Activated CD8-positive, alpha-beta memory T cell treated with anti-CD3 and anti-CD28 coated beads, Interleukin-2, amount 50 U/mL, for 24 hours (primary cell): Measurements from ENCODE around the gene CCDC92.

Experiments used
- DNase-seq: peaks from one replicate; pipeline ENCODE4 v3.0.0-alpha.2; 2020; ENCODE audit errors: extremely low read depth

CCDC92 gene

DNA sequence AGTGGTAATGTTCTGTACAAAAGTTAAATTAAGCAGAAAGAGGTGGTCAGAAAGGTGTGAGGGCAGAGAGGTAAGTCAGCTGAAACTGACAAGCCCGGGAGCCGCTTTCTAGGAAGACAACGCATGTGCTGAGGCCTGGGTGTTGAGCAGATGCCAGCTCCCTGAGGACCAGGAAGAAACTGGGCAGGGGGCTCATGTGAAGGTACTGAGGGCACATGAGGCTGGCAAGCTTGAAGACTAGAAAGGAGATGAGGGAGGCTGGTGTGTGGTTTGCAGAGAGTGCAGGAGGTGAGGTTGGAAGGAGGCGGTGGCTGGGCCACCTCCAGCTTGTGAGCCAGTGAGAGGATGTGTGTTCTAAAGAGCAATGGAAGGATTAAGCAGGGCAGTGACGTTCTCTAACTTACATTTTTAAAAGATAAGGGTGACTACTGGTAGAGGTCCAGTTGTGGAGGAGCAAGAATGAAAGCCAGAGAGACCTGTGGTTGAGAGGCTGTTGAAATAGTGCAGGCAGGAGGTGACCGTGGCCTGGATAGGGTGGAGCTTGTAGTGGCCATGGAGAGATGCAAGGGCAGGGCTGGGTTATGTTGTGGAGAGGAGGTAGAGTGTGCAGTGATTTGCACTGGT lies 29.5 kb upstream of the CCDC92 start:
- DNase-seq = no peak

DNA sequence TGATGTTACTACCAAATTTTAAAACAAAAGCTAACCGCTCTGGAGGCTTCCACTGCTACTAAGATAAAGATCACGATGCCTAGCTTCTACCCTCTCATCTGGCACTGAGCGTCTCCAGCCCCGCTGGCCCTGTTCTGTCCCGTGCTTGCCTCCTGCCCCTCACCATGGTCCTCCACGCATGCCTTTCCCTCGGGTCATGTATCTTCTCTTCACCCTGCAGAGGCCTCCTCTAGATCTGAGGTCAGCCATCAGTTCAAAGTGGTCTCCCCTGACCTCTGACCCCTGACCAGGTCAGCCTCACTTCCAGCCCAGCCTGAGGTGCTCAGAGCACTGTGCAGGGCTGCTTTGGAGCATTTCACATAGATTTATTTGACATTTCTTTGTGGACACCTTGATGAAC lies 28.7 kb upstream of the CCDC92 start:
- no peak for DNase-seq

DNA sequence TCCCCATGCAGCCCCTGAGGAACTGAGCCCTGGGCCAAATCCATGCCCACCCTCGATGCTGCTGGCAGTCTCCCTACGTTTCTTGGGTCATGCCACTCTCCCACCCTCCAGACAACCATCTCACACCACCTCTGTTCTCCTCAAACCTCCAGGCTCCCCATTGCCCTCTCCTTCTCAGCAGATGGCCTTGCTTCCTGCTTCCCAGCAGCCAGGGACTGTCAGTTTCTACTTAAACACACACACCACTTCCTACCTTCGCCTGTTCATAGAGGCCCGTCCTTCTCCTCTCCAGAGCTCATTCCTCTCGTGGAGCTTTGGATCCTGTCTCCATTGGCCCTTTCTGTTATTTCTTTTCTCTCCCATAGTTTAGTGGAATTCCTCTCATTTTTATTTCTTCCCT lies 27.5 kb upstream of the CCDC92 start:
- no peak for DNase-seq

DNA sequence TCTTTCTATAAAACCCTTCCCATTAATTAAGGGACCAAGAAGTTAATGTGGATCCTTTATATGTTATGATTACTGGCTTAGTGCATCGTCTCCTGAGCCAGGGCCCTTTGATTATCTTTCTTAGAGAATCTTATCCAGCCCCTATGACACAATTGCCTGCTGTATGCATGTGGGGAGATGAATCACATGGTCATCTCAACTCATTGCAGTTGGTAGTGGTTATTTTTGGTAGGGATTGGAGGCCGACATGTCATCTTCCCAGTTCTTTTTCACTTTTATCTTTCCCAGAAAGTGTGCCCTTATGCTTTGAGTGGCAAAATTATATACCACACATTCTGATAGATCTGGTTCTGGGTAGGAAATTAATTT lies 26.3 kb upstream of the CCDC92 start:
- no peak for DNase-seq

DNA sequence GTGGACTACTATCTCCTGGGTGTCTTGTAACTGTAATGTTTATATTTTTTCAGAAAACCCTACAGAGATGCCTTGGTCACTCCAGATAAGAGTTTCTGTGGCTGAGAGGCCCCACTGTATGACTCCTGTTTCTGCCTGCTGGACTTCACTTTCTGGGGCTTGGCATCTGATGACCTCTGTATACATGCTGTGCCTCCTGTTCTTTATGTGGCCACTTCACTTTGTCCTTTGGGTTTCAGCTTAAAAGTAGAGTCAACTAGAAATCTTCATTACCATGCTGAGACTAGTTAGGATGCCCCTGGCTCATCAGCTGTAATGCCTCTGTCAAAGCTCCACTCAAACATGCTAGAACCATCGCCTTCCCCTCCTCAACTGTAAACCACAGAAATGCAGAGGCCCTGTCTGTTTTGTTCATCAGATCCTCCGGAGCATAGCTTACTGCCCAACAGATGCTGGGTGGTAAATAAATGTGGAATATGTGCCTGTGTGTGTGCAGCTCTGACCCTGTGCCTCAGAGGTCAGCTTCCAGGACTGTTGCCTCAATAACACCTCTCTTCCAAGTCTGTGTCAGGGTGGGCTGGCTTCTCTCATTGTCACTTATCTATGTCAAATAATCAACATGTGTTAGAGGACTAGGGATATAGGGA lies 25.8 kb upstream of the CCDC92 start:
- DNase-seq = no peak

DNA sequence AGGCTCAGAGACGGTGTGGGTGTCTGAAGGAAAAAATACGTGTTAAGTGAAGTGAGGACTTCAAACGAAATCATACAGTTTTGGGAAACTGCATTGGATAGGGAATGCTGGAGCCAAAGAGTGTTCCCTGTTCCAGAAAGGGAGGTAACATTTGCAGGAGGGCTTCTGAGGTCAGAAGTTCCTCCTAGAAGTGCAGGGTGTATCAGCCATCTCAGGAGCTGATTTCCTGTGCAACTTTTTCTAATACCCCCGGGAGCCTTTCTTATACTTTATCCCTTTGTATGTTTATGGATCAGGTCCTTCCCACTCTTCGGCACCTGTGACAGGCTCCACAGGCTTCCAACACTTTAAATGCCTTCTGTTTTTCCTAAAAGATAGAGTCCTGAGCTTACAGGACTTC lies 25.3 kb upstream of the CCDC92 start:
- no peak for DNase-seq

DNA sequence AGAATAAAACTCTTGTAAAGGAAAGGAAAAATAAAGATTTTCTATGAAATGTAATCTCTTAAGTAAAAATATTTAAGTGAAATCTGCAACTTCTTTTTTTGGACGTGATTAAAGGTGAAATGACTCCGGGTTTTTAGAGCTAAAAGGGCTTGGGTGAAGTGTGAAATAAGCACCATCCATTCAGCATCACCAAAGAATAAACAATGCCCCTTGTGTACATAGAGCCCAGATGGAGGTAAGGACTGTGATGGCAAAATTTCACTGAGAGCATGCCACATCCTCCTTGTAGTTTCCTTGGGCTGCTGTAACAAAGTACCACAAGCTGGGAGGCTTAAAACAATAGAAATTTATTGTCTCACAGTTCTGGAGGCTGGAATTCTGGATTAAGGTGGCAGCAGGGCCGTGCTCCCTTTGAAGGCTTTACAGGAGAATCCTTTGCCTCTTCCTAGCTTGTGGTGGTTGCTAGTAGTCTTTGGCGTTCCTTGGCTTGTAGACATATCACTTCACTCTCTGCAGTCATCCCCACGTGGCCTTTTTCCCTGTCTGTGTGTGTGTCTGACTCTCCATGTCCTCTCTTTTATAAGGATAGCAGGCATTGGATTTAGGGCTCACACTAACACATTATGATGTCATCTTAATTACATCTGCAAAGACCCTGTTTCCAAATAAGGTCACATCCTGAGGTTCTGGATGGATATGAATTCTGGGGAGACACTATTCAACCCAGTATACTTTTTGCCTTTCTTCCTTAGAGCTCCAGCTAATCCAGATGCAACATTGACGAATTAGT lies 24.6 kb upstream of the CCDC92 start:
- DNase-seq = no peak

DNA sequence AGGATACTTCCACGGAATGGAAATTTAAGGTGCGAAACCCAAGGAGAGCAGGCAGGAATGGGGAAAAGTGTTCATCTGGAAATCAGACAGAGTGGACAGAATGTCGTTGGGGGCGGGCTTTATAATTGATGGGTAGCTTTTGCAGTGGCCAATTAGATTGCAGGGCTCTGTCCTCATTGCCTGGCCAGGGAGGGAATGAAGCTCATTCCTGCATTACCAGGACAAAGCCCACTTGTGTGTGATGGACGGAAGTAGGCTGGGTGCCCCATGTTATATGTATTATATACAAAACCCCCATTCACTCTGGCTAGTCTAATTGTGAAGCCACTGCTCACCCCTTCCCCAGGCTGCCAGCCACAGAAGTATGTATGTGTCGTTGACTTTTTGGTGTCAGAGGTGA lies 23.9 kb upstream of the CCDC92 start:
- no peak for DNase-seq

DNA sequence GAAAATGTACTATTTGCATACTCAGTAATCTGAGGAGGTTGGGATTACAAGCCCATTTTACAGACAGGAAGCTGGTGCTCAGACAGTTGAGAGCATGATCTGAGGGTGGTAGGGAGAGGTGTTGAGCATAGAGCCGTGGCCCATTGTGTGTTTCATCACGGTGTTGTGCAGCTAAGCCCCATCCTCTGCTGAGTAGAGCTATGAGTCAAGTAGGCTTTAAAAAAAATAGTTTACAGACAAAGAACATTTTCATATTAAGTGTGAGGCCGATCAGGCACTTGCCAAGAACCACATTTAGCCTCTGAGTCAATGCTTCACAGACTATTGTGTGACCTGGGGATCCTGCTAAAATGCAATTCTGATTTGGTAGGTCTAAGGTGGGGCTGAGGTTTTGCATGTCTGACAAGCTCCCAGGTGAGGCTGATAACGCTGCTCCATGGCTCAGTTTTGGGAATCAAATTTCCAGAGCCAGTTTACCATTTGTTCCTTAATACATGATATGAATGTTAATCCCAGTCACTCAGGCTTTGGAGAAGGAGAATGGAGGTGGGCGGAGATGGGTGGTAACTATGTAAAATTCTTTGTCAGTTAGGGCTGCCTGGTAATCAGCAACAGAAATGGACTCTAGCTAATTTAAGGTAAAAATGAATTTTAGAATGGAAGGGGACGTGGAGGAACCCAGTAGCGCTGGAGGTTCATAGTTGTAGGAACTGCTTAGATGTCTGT lies 22.6 kb upstream of the CCDC92 start:
- no peak for DNase-seq

DNA sequence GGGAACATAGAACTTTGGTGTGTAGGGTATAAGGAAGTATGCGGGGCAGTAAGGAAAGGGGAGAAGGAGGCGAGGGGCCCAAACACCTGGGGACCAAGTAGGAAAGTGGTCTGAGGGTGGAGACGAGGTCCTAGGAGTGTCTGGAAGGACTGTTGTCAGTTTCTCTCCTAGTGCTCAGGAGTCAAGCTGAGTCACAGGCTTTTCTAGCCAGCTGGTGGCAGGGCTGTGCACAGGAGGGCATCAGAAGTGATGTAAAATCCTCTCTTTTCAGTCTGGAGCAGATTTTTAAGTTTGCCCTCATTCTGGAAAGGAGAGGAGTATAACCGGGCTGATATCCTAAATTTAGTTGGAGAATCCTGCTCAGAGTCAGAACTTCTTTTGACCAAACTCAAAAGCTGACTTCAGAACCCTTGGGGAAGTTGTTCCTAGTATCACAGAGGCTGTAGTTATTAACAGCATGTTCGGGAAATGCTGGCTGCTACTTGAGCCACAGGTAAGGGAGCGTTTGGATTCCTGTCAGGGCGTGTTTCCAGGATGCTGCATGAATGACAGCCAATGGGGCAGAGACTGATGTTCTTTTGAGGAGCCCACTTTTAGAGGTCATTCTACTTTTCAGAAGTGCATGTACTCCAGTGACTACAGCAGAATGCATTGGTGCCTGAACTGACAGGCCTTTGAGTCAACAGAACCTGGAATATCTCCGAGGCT lies 19.6 kb upstream of the CCDC92 start:
- no peak for DNase-seq

DNA sequence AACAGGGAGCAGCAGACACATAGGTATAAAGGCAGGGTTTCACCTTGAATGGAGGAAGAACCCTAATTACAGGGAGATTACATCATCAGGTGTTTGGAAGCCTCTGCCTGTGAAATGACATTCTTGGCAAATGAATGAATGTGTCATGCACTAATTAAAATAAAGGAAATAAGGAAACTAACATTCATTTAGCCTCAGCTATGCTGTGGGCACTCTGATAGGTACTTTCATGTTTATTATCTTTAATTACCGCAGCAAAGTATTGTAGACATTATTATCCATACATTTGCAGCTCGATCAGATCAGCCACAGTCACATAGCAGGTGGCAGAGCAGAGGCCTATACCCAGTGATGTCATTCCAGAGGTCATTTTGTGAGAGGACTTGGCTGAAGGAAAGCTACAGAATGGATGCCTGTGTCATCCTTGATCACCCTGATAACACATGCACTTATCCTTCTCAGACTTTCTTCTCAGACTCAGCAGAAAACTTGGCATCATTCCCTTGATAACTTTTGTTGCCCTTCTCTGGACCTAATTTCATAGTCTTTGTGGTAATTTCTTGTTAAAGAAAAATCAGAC lies 18.8 kb upstream of the CCDC92 start:
- no peak for DNase-seq

DNA sequence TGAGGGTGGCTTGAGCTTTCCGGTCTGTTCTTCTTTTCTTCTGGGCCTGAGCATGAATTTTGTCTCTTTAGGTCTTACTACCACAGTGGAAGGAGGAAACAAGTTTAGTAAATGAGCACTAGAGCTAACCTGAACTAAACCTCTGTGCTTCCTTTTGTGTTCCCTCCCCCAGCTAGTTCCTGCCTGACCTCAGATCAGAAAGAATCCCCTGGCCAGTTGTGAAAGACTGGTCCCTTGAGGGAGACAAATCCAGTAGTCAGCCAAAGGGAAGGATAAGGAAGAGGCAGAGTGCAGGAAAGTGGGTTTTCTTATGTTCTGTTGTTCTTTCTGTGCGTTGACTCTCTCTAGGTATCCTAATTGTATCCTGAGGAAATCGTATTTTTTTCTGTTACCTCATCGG lies 17.9 kb upstream of the CCDC92 start:
- no peak for DNase-seq

DNA sequence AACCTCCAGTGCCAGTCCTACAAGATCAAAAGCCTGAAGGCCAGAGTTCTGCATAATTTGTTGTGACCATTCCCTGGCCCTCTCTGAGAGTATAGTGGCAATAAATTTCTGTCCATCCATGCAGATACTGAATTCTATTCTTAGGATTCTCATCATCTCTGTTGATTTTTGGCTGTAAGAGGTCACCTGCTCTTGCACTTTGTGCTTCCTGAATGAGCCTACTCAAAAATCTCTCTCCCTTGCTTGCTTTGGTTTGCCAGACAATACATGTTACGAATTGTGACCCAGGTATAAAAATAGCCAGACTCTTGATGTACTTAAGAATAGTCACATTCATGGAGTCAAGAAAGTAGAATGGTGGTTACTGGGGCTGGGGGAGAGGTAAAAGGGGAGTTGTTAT lies 17.1 kb upstream of the CCDC92 start:
- DNase-seq = no peak

DNA sequence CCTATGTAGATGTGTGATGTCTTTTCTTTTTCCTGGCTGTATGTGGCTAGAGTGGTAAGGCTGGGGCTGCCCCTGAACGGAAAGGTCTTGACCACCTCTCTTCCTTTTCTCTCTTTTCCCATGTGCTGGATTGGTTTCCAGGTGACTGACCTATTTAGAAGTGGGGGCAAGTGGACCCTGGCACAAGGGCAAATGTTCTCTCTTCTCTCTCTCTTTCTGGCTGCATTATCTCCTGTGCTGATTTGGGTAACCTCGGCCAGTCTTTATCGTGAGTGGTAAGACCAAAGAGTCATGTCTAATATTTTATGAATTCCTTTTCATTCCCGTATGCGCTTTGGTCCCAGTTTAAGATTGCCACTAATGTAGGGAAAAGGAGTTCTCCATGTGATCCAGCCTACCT lies 16.5 kb upstream of the CCDC92 start:
- no peak for DNase-seq

DNA sequence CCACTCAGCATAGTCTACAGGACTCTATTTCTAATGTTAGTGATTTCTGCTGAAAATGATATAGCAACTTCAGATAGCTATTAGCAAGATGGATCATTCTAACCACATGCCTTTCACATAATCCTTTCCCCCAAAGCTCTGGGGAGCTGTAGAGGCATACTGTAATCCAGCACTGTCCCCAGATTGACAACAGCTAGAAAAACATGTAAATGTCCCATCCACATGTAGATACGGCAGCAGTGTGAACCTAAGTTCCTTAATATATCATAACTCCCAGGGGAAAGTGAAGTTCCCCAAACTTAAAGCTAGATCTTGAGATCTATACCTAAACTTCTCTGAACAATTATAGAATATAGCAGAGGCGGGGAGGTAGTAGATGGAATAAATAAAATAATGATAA lies 14.4 kb upstream of the CCDC92 start:
- DNase-seq = no peak

DNA sequence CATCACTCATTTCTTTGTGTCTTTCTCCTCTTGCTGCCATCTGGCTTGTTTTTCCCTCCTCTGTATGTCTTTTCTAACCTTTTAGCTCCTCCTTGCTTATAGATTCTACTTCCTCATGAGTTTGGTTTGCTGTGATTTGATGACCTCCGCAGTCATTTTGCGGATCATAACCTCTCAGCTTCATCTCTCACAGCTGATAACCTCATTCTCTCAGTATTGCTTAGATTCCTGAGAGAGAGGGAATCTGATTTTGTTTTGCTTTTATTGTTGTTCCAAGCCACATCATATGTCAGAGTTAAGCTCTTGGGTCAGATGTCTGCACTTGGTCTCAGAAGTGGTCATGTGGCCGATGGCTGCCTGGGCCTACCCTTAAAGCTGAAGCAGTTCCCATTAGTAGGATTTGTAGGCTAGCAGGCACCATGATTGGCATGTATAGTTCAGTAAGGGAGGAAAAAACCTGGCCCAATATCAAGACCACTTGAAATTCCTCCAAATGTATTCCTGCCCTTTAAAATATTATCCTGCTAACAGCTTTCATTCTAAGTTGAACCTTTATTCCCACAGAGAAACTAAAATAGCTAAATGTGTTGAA lies 13.8 kb upstream of the CCDC92 start:
- no peak for DNase-seq

DNA sequence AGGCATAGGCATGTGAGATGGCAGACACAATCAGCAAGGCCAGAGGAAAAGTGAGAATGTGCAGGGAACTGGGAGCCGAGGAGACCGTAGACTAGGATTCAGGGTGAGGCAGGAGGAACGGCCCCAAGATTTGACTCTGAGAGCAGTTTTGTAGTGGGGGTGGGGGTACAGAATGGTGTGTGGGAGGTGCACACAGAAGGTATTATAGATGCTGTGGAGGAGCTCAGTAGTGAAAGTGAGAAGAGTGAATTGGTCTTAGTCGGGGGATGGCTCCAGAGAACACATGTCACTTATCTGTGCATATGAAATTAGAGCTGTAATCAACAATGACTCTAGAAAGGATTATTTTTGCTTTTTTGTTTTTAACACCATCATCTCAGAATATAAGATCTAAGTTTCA lies 12.3 kb upstream of the CCDC92 start:
- DNase-seq = no peak

DNA sequence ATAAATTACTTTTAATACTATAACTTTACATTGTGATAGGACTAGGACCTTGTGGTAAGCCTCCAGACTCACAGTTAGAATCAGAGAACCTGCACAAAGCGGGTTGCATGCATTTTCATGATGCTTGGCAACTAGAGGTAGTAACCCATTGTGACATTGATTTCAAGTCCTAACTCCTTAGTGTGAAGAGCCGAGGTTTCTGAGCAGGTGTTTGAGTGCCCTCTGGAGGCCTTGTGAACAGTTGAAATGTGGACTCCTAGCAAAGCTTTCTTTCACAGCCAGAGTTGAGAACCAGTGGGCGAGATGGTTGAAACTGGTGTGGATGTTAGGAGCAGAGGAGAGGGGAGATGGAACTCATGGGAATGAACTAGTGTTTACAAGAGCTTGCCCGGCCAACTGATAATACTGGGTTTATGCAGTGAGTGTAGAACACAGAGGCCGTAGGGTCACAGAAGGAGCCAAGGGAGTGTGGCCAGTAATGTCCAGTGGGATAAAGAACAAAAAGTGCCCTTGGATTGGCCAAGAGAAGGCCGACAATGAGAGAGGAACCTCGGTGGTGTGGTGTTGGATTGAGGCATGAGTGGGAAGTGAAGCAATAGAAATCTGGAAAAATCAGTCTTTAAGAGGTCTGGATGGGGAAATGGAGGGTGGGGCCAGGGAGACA lies 11.3 kb upstream of the CCDC92 start:
- DNase-seq = no peak

DNA sequence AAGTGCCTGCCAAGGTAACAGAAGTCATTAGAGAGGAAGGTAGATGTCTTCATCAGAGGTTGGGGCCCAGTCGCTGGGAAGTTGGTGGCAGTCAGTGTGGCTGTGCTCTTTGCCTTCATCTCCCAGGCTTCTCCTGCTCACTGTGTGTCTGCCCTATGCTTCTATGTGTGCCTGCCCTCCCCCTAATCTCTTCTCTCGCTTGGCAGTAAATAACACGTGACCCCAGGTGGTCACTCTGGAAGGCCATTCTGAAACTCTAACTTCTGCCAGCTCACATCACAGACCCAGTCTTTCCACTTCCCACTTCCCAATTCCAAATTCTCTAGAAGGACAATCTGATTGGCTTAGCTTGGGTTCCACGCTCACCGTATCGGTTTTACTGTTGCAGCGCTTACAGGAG lies 9.6 kb upstream of the CCDC92 start:
- DNase-seq = no peak

DNA sequence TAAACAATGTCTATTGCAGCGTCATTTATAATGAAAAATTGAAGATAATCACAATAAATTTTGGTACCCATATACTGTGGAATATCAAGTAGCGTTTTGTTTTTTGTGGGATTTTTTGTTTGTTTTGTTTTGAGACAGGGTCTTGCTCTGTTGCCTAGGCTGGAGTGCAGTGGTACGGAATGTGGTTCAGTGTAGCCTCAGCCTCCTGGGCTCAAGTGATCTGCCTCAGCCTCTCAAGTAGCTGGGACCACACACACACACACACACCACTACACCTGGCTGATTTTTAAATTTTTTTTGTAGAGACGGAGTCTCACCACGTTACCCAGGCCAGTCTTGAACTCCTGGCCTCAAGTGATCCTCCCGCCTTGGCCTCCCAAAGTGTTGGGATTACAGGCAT lies 6.9 kb upstream of the CCDC92 start:
- no peak for DNase-seq
